Caco-2 (cell line): Measurements from ENCODE around the gene TRIM9. TPM values are rescaled to one million over a fixed set of nuclear protein-coding genes. Genes with fewer than 3 reads are reported as not detected.

Experiments used
- BruUV-seq: library from RNA; stranded (reverse); fragments of 400-500 nt; replicated peaks from 2 replicates; lab custom pipeline; 2021; lab: Mats Ljungman, UMichigan
- CTCF ChIA-PET: fragments of 300-600 bp; sonication (Branson Sonifier 250); formaldehyde crosslinking; loops from one replicate; lab custom pipeline; 2022; ENCODE audit warnings: antibody characterized with exemption; lab: Charles Lee
- POLR2A ChIA-PET: fragments of 300-600 bp; sonication (Branson Sonifier 250); formaldehyde crosslinking; loops from one replicate; lab custom pipeline; 2022; ENCODE audit warnings: antibody characterized with exemption; lab: Charles Lee
- DNase-seq, 2 experiments: peaks; one replicate each; pipeline versions ENCODE4 v3.0.0 to v3.0.0-alpha.2; 2020 to 2022
- H3K27me3 ChIP-seq: replicated peaks from 2 replicates; pipeline ENCODE4 v1.6.0; 2011; ENCODE audit warnings: low read length; ENCODE audit not compliant: control insufficient read depth, insufficient read depth
- H3K36me3 ChIP-seq: 2 replicates; pipeline ENCODE4 v1.5.1; 2011; ENCODE audit warnings: low read length; ENCODE audit not compliant: control insufficient read depth, insufficient read depth
- H3K4me1 ChIP-seq: fragments of 250-450 bp; sonication (Bioruptor Pico); 2 replicates; pipeline ENCODE4 v1.5.1; 2020; ENCODE audit warnings: mild to moderate bottlenecking
- H3K4me3 ChIP-seq: 2 replicates; pipeline ENCODE4 v1.5.1; 2011; ENCODE audit warnings: low read depth, mild to moderate bottlenecking, control low read depth, low read length
- H3K9me3 ChIP-seq: fragments of 250-450 bp; sonication (Bioruptor Pico); 2 replicates; pipeline ENCODE4 v1.5.1; 2020; ENCODE audit warnings: mild to moderate bottlenecking, moderate library complexity
- H3K27ac Mint-ChIP-seq: one replicate; pipeline ENCODE4 v1.8.0; 2022; ENCODE audit warnings: mixed read lengths; ENCODE audit not compliant: unreplicated experiment
- H3K27me3 Mint-ChIP-seq: one replicate; pipeline ENCODE4 v1.8.0; 2022; ENCODE audit warnings: mixed read lengths; ENCODE audit not compliant: insufficient read depth, unreplicated experiment
- H3K36me3 Mint-ChIP-seq: one replicate; pipeline ENCODE4 v1.8.0; 2022; ENCODE audit warnings: mild to moderate bottlenecking, mixed read lengths; ENCODE audit not compliant: insufficient read depth, unreplicated experiment
- H3K4me1 Mint-ChIP-seq: one replicate; pipeline ENCODE4 v1.8.0; 2022; ENCODE audit warnings: low read depth, mixed read lengths; ENCODE audit not compliant: unreplicated experiment
- H3K4me3 Mint-ChIP-seq: one replicate; pipeline ENCODE4 v1.8.0; 2022; ENCODE audit warnings: mild to moderate bottlenecking, moderate library complexity, mixed read lengths; ENCODE audit not compliant: unreplicated experiment
- H3K9me3 Mint-ChIP-seq: one replicate; pipeline ENCODE4 v1.8.0; 2022; ENCODE audit warnings: mixed read lengths; ENCODE audit not compliant: unreplicated experiment
- intact Hi-C: fragments of 100-400 bp; cut with micrococcal nuclease; formaldehyde crosslinking; loops from one replicate; pipeline ENCODE4 v1.10.0; 2022; ENCODE audit not compliant: unreplicated experiment
- total RNA-seq: library from RNA; stranded (reverse); gene quantifications from 2 replicates; pipeline ENCODE4 v1.2.3, GENCODE V29; 2022
- TF ChIP-seq, protein P1 (sequence below), 2 experiments: fragments of 200-600 bp in 1 of 2; IDR thresholded peaks; 1 replicate in 1 of 2; 2 replicates in 1 of 2; pipeline versions ENCODE4 v1.5.1 to v1.8.0; 2011 to 2022; ENCODE audit warnings: antibody characterized with exemption in 1 of 2, control low read depth in 1 of 2, inconsistent platforms in 1 of 2, low read depth in 1 of 2, low read length in 1 of 2, mild to moderate bottlenecking in 1 of 2, moderate library complexity in 1 of 2; ENCODE audit not compliant: insufficient read depth in 1 of 2, severe bottlenecking in 1 of 2, unreplicated experiment in 1 of 2

TRIM9 gene
- total RNA-seq, 1 experiment from 2014 or later: 2.7 TPM

DNA sequence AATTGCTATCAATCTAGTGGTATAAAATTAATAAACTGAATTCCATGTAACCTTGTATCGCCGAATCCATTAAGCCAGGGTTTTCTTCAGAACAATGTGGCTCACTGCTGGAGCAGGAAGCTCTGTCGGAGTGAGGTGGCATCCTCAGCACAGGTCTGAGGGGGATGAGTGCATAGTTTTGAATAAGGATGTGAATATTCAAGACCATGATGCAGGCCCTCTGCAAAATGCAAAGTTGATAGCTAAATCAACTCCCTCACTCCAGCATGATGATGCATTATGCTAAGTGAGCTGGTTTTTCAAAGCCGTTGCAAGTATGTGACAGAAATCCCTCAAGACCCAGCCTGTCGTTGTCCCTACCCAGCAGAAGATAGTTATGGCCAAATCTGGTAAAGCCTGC lies 53.0 kb downstream of the TRIM9 start:
- TF ChIP-seq, protein P1, sequence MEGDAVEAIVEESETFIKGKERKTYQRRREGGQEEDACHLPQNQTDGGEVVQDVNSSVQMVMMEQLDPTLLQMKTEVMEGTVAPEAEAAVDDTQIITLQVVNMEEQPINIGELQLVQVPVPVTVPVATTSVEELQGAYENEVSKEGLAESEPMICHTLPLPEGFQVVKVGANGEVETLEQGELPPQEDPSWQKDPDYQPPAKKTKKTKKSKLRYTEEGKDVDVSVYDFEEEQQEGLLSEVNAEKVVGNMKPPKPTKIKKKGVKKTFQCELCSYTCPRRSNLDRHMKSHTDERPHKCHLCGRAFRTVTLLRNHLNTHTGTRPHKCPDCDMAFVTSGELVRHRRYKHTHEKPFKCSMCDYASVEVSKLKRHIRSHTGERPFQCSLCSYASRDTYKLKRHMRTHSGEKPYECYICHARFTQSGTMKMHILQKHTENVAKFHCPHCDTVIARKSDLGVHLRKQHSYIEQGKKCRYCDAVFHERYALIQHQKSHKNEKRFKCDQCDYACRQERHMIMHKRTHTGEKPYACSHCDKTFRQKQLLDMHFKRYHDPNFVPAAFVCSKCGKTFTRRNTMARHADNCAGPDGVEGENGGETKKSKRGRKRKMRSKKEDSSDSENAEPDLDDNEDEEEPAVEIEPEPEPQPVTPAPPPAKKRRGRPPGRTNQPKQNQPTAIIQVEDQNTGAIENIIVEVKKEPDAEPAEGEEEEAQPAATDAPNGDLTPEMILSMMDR (IDR thresholded peaks at IDR 0.05; ENCODE audit: insufficient read depth in 1 of 2, low read depth in 1 of 2, low read length in 1 of 2, severe bottlenecking in 1 of 2, unreplicated experiment in 1 of 2): no peak
- no TSS peak for BruUV-seq
- POLR2A ChIA-PET: no interaction called here
- Mint-ChIP-seq H3K27me3 (no peaks in the 10 kb centered on the region), H3K27ac (no peak overlapping the region), H3K36me3 (no peaks in the 10 kb centered on the region), H3K4me1 (peaks cover 7% of the 10 kb centered on the region), H3K4me3 (no peak overlapping the region), H3K9me3 (no peaks in the 10 kb centered on the region)
- Histone ChIP-seq H3K4me1 (peaks cover 5% of the 10 kb centered on the region; the same call in 1 of the 2 replicates), H3K9me3 (no peaks in the 10 kb centered on the region), H3K27me3 (no peaks in the 10 kb centered on the region), H3K36me3 (no peaks in the 10 kb centered on the region), H3K4me3 (no peak overlapping the region)
- CTCF ChIA-PET: interaction anchor here (1.4 kb wide), 1 partner anchor 53 kb away, joined by 4 read pairs; the partner anchor contains the start of gene TRIM9
- no peak for DNase-seq
- intact Hi-C loops: no loop called here

DNA sequence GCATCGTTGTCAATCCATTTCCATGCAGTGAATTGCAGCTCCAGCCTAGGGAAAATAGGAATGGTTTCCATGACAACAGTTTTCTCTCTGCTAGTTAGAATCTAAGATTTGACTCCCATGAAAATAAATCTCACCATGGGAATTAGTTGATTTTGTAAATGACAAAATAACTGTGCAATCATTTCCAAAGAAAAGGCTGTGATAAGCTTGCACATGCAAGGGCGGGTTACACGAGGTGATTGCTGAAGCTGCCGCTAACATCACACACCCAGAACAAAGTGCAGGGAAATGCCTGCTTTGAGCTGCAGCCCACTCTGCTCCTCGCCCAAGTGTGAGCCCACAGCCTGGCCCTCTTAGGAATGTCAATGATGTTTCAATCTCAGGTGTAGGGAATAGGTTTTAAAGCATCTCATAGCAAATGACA lies 53.8 kb downstream of the TRIM9 start:
- Mint-ChIP-seq H3K36me3 (no peaks in the 10 kb centered on the region), H3K9me3 (no peaks in the 10 kb centered on the region), H3K4me1 (peaks cover 7% of the 10 kb centered on the region), H3K27ac (no peak overlapping the region), H3K27me3 (no peaks in the 10 kb centered on the region), H3K4me3 (peak overlapping the region; percentile 14)
- H3K27me3 ChIP-seq: no peaks in the 10 kb centered on the region
- peak; percentile 19 to 41 for DNase-seq
- no peak overlapping the region for H3K4me3 ChIP-seq
- ChIA-PET CTCF (interaction anchor here (1.4 kb wide), 1 partner anchor 54 kb away, joined by 4 read pairs; the partner anchor contains the start of gene TRIM9), POLR2A (no interaction called here)
- H3K36me3 ChIP-seq: no peaks in the 10 kb centered on the region
- H3K9me3 ChIP-seq: no peaks in the 10 kb centered on the region
- BruUV-seq: no TSS peak
- intact Hi-C loops: no loop called here
- TF ChIP-seq, protein P1 (IDR thresholded peaks at IDR 0.05; ENCODE audit: insufficient read depth in 1 of 2, low read depth in 1 of 2, low read length in 1 of 2, severe bottlenecking in 1 of 2, unreplicated experiment in 1 of 2): no peak
- peaks cover 11% of the 10 kb centered on the region for H3K4me1 ChIP-seq

DNA sequence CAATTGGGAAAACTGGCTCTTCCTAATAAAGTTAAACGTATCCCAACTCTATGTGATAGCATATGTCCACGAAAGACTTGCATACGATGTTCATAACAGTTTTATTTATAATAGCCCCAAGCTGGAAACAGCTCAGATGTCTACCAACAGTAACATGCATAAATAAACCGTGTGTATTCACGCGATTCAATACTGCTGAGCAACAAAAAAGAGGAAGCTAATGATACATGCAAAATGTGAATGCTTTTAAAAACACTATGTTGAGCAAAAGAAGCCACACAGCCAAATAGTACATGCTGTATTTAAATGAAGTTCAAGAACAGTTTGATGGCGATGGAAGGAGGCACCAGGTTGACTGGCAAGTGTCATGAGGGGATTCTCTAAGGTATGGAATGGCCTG lies 55.7 kb downstream of the TRIM9 start:
- peaks cover 26% of the 10 kb centered on the region for H3K4me1 ChIP-seq
- Mint-ChIP-seq H3K4me3 (no peak overlapping the region), H3K9me3 (no peaks in the 10 kb centered on the region), H3K27ac (no peak overlapping the region), H3K27me3 (no peaks in the 10 kb centered on the region), H3K4me1 (peaks cover 7% of the 10 kb centered on the region), H3K36me3 (no peaks in the 10 kb centered on the region)
- H3K4me3 ChIP-seq: no peak overlapping the region
- no peaks in the 10 kb centered on the region for H3K27me3 ChIP-seq
- intact Hi-C loops: no loop called here
- no TSS peak for BruUV-seq
- CTCF ChIA-PET: no interaction called here
- peaks cover 9% of the 10 kb centered on the region for H3K9me3 ChIP-seq
- H3K36me3 ChIP-seq: no peaks in the 10 kb centered on the region
- TF ChIP-seq, protein P1 (IDR thresholded peaks at IDR 0.05; ENCODE audit: insufficient read depth in 1 of 2, low read depth in 1 of 2, low read length in 1 of 2, severe bottlenecking in 1 of 2, unreplicated experiment in 1 of 2): no peak
- no peak for DNase-seq
- POLR2A ChIA-PET: no interaction called here
